Hepatocyte (in vitro differentiated cells): Measurements from ENCODE around the gene CISD2.
"Not testable (repeated sequence)": the region's sequence is repeated elsewhere in the genome, so short reads cannot be mapped to it uniquely, and the experiment has no call there.

Source experiments
- EZH2 ChIP-seq: fragments of 200-600 bp; sonication (generic); IDR thresholded peaks from 2 replicates; pipeline ENCODE4 v1.6.1; 2016; ENCODE audit warnings: antibody characterized with exemption, mild to moderate bottlenecking, borderline replicate concordance
- EZH2phosphoT487 ChIP-seq: fragments of 200-600 bp; sonication (generic); IDR thresholded peaks from one replicate; pipeline ENCODE4 v1.6.1; 2018; ENCODE audit warnings: antibody characterized with exemption, mild to moderate bottlenecking, low read depth, moderate library complexity; ENCODE audit not compliant: unreplicated experiment, severe bottlenecking
- TF ChIP-seq, protein P1 (sequence below): fragments of 200-600 bp; sonication (generic); IDR thresholded peaks from 2 replicates; pipeline ENCODE4 v1.5.1; 2016; ENCODE audit warnings: antibody characterized with exemption, mild to moderate bottlenecking; ENCODE audit not compliant: poor library complexity

- TF ChIP-seq, protein P1, sequence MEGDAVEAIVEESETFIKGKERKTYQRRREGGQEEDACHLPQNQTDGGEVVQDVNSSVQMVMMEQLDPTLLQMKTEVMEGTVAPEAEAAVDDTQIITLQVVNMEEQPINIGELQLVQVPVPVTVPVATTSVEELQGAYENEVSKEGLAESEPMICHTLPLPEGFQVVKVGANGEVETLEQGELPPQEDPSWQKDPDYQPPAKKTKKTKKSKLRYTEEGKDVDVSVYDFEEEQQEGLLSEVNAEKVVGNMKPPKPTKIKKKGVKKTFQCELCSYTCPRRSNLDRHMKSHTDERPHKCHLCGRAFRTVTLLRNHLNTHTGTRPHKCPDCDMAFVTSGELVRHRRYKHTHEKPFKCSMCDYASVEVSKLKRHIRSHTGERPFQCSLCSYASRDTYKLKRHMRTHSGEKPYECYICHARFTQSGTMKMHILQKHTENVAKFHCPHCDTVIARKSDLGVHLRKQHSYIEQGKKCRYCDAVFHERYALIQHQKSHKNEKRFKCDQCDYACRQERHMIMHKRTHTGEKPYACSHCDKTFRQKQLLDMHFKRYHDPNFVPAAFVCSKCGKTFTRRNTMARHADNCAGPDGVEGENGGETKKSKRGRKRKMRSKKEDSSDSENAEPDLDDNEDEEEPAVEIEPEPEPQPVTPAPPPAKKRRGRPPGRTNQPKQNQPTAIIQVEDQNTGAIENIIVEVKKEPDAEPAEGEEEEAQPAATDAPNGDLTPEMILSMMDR = not testable (repeated sequence)
- not testable (repeated sequence) for TF ChIP-seq EZH2phosphoT487, EZH2
Measured at GRCh38 chr4:102877477-102878106, 8.8 kb downstream of the CISD2 start.
